Measurements from ENCODE around the gene COPS9.

COPS9 gene

DNA sequence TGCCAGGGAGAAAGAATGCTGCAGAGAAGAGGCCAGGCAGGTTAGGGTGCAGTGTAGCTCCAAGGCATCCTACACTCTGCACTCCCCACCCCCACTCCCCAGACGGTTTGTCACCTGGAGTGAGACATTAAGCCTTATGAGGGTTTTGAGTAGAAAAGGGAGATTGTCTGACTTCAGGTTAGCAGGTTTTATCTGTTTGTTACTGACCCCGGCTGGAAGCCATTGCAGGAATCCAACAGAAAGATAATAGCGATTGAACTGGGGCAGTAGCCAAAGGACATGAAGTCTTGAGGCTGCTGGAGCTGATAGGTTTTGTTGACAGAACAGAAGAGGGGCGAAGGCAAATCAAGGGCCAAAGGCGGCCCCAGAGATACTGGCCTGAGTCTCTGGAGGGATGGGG lies 46.8 kb downstream of the COPS9 start:
- Histone ChIP-seq H3K27ac (ENCODE audit: insufficient read depth in 1 of 2, low read depth in 1 of 2, low read length in 2 of 2, poor library complexity in 1 of 2, severe bottlenecking in 2 of 2) (no peak overlapping the region), H3K4me3 (ENCODE audit: control insufficient read depth in 1 of 7, extremely low read depth in 1 of 7, insufficient read depth in 4 of 7, low read depth in 2 of 7, low read length in 6 of 7) (no peak overlapping the region), H3K4me1 (ENCODE audit: control extremely low read depth in 1 of 4, control insufficient read depth in 4 of 4, insufficient read depth in 4 of 4, low read length in 3 of 4) (no peaks in the 10 kb centered on the region), H3K9me3 (ENCODE audit: control extremely low read depth in 1 of 5, control insufficient read depth in 4 of 5, insufficient read depth in 2 of 5, low read depth in 1 of 5, low read length in 4 of 5) (peaks cover 0 to 12% (median 9%) of the 10 kb centered on the region in 5 experiments), H3K27me3 (replicated peaks in 2 of 5; ENCODE audit: control insufficient read depth in 4 of 5, insufficient read depth in 5 of 5, low read length in 4 of 5) (peaks cover 4 to 21% (median 5%) of the 10 kb centered on the region in 5 experiments), H3K36me3 (ENCODE audit: control insufficient read depth in 4 of 4, insufficient read depth in 4 of 4, low read length in 3 of 4) (no peaks in the 10 kb centered on the region)
- ChIA-PET CTCF (interaction anchor here (1.8 kb wide), 1 partner anchor 28 kb away, joined by 5 read pairs; no protein-coding TSS in a partner anchor), POLR2A (no interaction called here)
- 90% methylated on average over 3 of the region's 5 CpGs for WGBS (ENCODE audit: insufficient coverage)
- DNase-seq: no peak

DNA sequence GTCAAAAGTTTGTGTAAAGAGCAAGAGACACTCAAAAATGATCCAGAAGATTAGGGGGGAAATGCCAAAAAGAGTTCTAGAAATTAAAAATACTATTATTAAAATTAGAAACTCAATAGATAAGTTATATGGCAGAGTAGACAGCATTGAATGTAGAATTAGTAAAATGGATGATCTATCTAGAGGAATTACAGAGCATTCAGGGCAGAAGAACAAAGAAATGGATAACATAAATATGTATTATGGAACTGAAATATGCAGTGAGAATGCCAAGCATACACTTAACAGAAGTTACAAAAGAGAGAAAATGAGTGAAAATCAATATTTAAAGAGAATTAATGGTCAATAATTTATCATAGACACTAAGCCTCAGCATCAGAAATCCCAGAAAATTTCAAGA lies 49.5 kb downstream of the COPS9 start:
- POLR2A ChIA-PET: no interaction called here
- no peak for DNase-seq
- Histone ChIP-seq H3K27me3 (replicated peaks in 2 of 5; ENCODE audit: control insufficient read depth in 4 of 5, insufficient read depth in 5 of 5, low read length in 4 of 5) (peaks cover 0 to 6% (median 3%) of the 10 kb centered on the region in 5 experiments), H3K4me3 (ENCODE audit: control insufficient read depth in 1 of 7, extremely low read depth in 1 of 7, insufficient read depth in 4 of 7, low read depth in 2 of 7, low read length in 6 of 7) (no peak overlapping the region), H3K27ac (ENCODE audit: insufficient read depth in 1 of 2, low read depth in 1 of 2, low read length in 2 of 2, poor library complexity in 1 of 2, severe bottlenecking in 2 of 2) (no peak overlapping the region), H3K4me1 (ENCODE audit: control extremely low read depth in 1 of 4, control insufficient read depth in 4 of 4, insufficient read depth in 4 of 4, low read length in 3 of 4) (no peaks in the 10 kb centered on the region), H3K9me3 (ENCODE audit: control extremely low read depth in 1 of 5, control insufficient read depth in 4 of 5, insufficient read depth in 2 of 5, low read depth in 1 of 5, low read length in 4 of 5) (peaks cover 0 to 10% (median 6%) of the 10 kb centered on the region in 5 experiments), H3K36me3 (ENCODE audit: control insufficient read depth in 4 of 4, insufficient read depth in 4 of 4, low read length in 3 of 4) (no peaks in the 10 kb centered on the region)
- CTCF ChIA-PET: no interaction called here

Measured in common myeloid progenitor, CD34-positive (primary cell).